HFFc6 (cell line): Measurements from ENCODE around the gene XRCC5. TPM values are rescaled to one million over a fixed set of nuclear protein-coding genes. Genes with fewer than 3 reads are reported as not detected.
A peak's percentile ranks its signal among the peaks of the same experiment; 100 is the strongest.

Experiments used
- DNase-seq: peaks from one replicate; pipeline ENCODE4 v3.0.0-alpha.2; 2018
- H3K27ac Mint-ChIP-seq: 2 replicates; pipeline ENCODE4 v1.8.0; 2020; ENCODE audit warnings: mild to moderate bottlenecking, mixed read lengths
- H3K27me3 Mint-ChIP-seq: 2 replicates; pipeline ENCODE4 v1.8.0; 2021; ENCODE audit warnings: mild to moderate bottlenecking, moderate library complexity, mixed read lengths; ENCODE audit not compliant: insufficient read depth
- H3K36me3 Mint-ChIP-seq: 2 replicates; pipeline ENCODE4 v1.8.0; 2021; ENCODE audit warnings: low read depth, mixed read lengths
- H3K4me1 Mint-ChIP-seq: 2 replicates; pipeline ENCODE4 v1.8.0; 2020; ENCODE audit warnings: low read depth, mixed read lengths
- H3K4me3 Mint-ChIP-seq: 2 replicates; pipeline ENCODE4 v1.8.0; 2020; ENCODE audit warnings: mild to moderate bottlenecking, moderate library complexity, mixed read lengths
- H3K9me3 Mint-ChIP-seq: 2 replicates; pipeline ENCODE4 v1.8.0; 2020; ENCODE audit warnings: mild to moderate bottlenecking, mixed read lengths
- CTCF ChIP-seq: fragments of 200-600 bp; sonication (generic); IDR thresholded peaks from 2 replicates; pipeline ENCODE4 v1.5.0; 2021; ENCODE audit warnings: antibody characterized with exemption, mild to moderate bottlenecking
- total RNA-seq, 6 experiments: library from RNA; stranded (reverse); fragmentation: NEBNext Ultra II Directional; extraction: Animal tissue kit (Norgen Biotek cat#: 25700); gene quantifications; 2 replicates in 1 of 6; 3 replicates in 5 of 6; pipeline ENCODE4 v1.2.3, GENCODE V29; 2021

The XRCC5 gene
- total RNA-seq, 6 experiments from 2014 or later = 291 to 372 (median 352) TPM

GRCh38 chr2:216215658-216216390 lies 106.7 kb downstream of the XRCC5 start:
- Mint-ChIP-seq H3K36me3 (peaks cover 29% of the 10 kb centered on the region), H3K27ac (peak overlapping the region; percentile 94), H3K4me3 (peak overlapping the region; percentile 25; the same call in 1 of the 2 replicates), H3K9me3 (no peaks in the 10 kb centered on the region), H3K4me1 (peaks cover 77% of the 10 kb centered on the region), H3K27me3 (peaks cover 5% of the 10 kb centered on the region; the same call in 1 of the 2 replicates)
- TF ChIP-seq CTCF = peak; percentile 69
- peak; percentile 30 for DNase-seq

GRCh38 chr2:216216951-216217903 lies 108.1 kb downstream of the XRCC5 start:
- H3K9me3 Mint-ChIP-seq = no peaks in the 10 kb centered on the region
- no peak for TF ChIP-seq CTCF
- H3K4me3 Mint-ChIP-seq = peak overlapping the region; percentile 74
- peaks cover 5% of the 10 kb centered on the region; the same call in 1 of the 2 replicates for H3K27me3 Mint-ChIP-seq
- H3K36me3 Mint-ChIP-seq = peaks cover 22% of the 10 kb centered on the region
- peak overlapping the region; percentile 94 for H3K27ac Mint-ChIP-seq
- peaks cover 77% of the 10 kb centered on the region for H3K4me1 Mint-ChIP-seq
- DNase-seq = peak; percentile 79

GRCh38 chr2:216217904-216218260 lies 108.7 kb downstream of the XRCC5 start:
- no peak for DNase-seq
- H3K9me3 Mint-ChIP-seq = no peaks in the 10 kb centered on the region
- peaks cover 3% of the 10 kb centered on the region; the same call in 1 of the 2 replicates for H3K27me3 Mint-ChIP-seq
- TF ChIP-seq CTCF = no peak
- peak overlapping the region; percentile 74 for H3K4me3 Mint-ChIP-seq
- peaks cover 83% of the 10 kb centered on the region for H3K4me1 Mint-ChIP-seq
- H3K27ac Mint-ChIP-seq = peak overlapping the region; percentile 94
- H3K36me3 Mint-ChIP-seq = peaks cover 16% of the 10 kb centered on the region

- no peak overlapping the region for H3K4me3 Mint-ChIP-seq
- H3K4me1 Mint-ChIP-seq = peaks cover 91% of the 10 kb centered on the region
- H3K36me3 Mint-ChIP-seq = peaks cover 15% of the 10 kb centered on the region
- H3K27ac Mint-ChIP-seq = no peak overlapping the region
- no peak for TF ChIP-seq CTCF
- H3K9me3 Mint-ChIP-seq = no peaks in the 10 kb centered on the region
- peaks cover 3% of the 10 kb centered on the region; the same call in 1 of the 2 replicates for H3K27me3 Mint-ChIP-seq
- no peak for DNase-seq
Measured at GRCh38 chr2:216219861-216220260, 110.7 kb downstream of the XRCC5 start.

- peaks cover 3% of the 10 kb centered on the region; the same call in 1 of the 2 replicates for H3K27me3 Mint-ChIP-seq
- TF ChIP-seq CTCF = no peak
- H3K4me1 Mint-ChIP-seq = peaks cover 80% of the 10 kb centered on the region
- 0 out of 2 replicates have a peak overlapping the region, but pooled peaks have one; percentile 37 for H3K4me3 Mint-ChIP-seq
- no peak for DNase-seq
- peaks cover 15% of the 10 kb centered on the region for H3K36me3 Mint-ChIP-seq
- peak overlapping the region; percentile 78 for H3K27ac Mint-ChIP-seq
- no peaks in the 10 kb centered on the region for H3K9me3 Mint-ChIP-seq
Measured at GRCh38 chr2:216220976-216221375, 111.8 kb downstream of the XRCC5 start.
